Embryonic facial prominence (tissue), 1 donor: ENCODE data around the gene UGP2.
"Not testable (repeated sequence)": the region's sequence is repeated elsewhere in the genome, so short reads cannot be mapped to it uniquely, and the experiment has no call there.

Experiments
- DNase-seq: peaks from one replicate; pipeline ENCODE4 v3.0.0-alpha.2; 2016; ENCODE audit errors: extremely low spot score

Gene UGP2

DNA sequence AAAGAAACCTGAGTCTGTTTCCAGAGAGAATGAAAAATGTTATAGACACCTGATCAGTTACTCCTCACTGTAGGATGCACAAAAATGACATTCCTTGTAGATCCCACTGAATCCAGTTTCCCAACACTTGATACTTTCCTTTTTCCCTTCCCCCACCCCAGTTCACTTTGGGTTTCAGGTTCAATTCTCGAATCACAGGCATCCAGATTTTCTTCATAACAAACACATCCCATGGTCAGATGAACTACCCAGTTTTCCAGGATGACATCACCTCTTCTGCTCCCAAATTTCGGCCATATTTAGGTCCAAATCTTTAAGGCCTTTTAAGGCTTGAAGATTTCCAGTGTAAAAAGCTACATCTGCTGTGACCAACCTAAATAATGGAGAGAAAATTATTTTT, 51.5 kb downstream of the UGP2 start:
- no peak for DNase-seq

DNA sequence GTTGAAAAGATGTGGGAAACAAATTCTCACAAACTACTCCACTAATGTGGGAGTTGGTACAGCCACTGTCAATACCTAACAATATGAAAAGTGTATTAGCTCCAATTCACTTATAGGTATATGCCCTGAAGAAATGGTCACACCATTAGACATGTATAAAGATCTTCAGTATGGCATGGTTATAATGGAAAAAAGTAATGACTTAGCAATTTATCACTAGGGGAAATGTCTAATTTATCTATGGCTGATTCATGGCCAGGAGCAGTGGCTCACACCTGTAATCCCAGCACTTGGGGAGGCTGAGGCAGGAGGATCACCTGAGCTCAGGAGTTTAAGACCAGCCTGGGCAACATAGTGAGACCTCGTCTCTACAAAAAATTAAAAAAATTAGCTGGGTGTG, 52.5 kb downstream of the UGP2 start:
- DNase-seq: no peak

DNA sequence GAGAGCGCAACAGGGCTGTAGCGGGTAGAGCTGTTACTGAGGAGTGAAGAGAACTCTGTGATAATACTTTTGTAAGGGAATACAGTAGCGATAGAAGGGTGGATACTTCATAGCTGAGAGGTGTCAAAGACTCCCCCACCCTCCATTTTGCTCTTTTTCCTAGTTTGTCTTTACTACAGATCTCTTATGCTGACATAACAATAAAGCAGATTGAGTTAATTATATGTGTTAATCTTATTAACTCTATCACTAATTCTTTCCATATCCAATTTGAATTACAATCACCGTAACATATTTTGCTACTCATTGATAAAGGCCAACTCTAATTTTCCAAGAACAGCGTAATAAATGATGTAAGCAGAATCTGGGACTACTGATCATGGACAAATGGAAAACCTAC, 57.1 kb downstream of the UGP2 start:
- no peak for DNase-seq

GRCh38 chr2:63899639-63900038, 57.9 kb downstream of the UGP2 start:
- no peak for DNase-seq

- DNase-seq: no peak
Observed at GRCh38 chr2:63902149-63902548, 60.5 kb downstream of the UGP2 start.

GRCh38 chr2:63903003-63903402, 61.3 kb downstream of the UGP2 start:
- no peak for DNase-seq

DNA sequence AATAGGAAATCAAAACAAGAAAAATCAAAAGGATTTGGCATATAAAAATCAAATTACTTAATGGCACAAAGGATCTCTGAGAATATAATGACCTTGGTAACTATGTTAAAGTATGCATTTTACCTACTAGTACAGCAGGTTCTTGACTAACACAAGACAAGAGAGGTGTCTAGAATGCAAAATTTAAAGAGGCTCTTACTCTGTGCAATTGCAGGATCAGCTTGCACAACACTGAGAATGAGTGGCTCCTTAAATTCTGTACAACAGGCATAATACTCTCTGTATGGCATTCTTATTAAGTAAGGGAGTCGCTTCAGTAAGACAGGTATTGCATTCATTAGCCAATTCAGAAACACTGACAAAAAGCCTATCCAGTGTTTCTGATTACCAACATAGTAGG, 72.6 kb downstream of the UGP2 start:
- DNase-seq: no peak

DNA sequence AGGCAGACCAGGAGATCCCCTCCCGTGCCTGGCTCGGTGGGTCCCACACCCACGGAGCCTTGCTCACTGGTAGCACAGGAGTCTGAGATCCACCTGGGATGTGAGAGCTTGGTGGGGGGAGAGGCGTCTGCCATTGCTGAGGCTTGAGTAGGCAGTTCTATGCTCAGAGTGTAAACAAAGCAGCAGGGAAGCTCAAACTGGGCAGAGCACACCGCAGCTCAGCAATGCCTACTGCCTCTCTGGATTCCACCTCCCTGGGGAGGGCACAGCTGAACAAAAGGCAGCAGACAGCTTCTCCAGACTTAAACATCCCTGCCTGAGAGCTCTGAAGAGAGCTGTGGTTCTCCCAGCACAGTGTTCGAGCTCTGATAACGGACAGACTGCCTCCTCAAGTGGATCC, 85.1 kb downstream of the UGP2 start:
- no peak for DNase-seq

DNA sequence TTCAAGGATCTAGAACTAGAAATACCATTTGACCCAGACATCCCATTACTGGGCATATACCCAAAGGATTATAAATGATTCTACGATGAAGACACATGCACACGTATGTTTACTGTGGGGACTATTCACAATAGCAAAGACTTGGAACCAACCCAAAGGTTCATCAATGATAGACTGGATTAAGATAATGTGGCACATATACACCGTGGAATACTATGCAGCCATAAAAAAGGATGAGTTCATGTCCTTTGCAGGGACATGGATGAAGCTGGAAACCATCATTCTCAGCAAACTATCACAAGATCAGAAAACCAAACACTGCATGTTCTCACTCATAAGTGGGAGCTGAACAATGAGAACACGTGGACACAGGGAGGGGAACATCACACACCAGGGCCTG, 90.4 kb downstream of the UGP2 start:
- DNase-seq: not testable (repeated sequence)
